CD14-positive monocyte (primary cell): ENCODE results near the gene NDUFS1. TPM values are rescaled to one million over a fixed set of nuclear protein-coding genes. Genes with fewer than 3 reads are reported as not detected.
A peak's percentile ranks its signal among the peaks of the same experiment; 100 is the strongest.

Experiments used
- DNase-seq, 3 donors: peaks; one replicate each; pipeline ENCODE4 v3.0.0-alpha.2; 2011 to 2022
- H2AFZ ChIP-seq: 2 replicates; pipeline ENCODE4 v1.6.0; 2012; ENCODE audit warnings: mild to moderate bottlenecking, low read depth, low read length, inconsistent platforms; ENCODE audit not compliant: insufficient read depth, poor library complexity, severe bottlenecking
- H3K27ac ChIP-seq, 2 donors: 1 replicate in 1 of 2; 2 replicates in 1 of 2; pipeline ENCODE4 v1.5.1; 2012 to 2013; ENCODE audit warnings: low read length in 2 of 2, control low read depth in 1 of 2, inconsistent platforms in 1 of 2, low read depth in 1 of 2, mild to moderate bottlenecking in 1 of 2
- H3K27me3 ChIP-seq, 2 donors: one replicate each; pipeline versions ENCODE4 v1.6.0 to v1.6.1; 2011 to 2013; ENCODE audit warnings: low read length in 2 of 2; ENCODE audit not compliant: control insufficient read depth in 2 of 2, insufficient read depth in 2 of 2
- H3K36me3 ChIP-seq, 2 donors: replicated peaks in 1 of 2; 1 replicate in 1 of 2; 2 replicates in 1 of 2; pipeline versions ENCODE4 v1.5.1 to v1.6.1; 2012 to 2013; ENCODE audit warnings: low read length in 2 of 2, control low read depth in 1 of 2, inconsistent platforms in 1 of 2, mild to moderate bottlenecking in 1 of 2; ENCODE audit not compliant: insufficient read depth in 2 of 2, control insufficient read depth in 1 of 2
- H3K4me1 ChIP-seq, 2 donors: 1 replicate in 1 of 2; 2 replicates in 1 of 2; pipeline versions ENCODE4 v1.5.1 to v1.6.1; 2012 to 2013; ENCODE audit warnings: low read length in 2 of 2, control low read depth in 1 of 2, inconsistent platforms in 1 of 2, mild to moderate bottlenecking in 1 of 2, moderate library complexity in 1 of 2; ENCODE audit not compliant: insufficient read depth in 2 of 2, control insufficient read depth in 1 of 2
- H3K4me2 ChIP-seq: replicated peaks from 2 replicates; pipeline ENCODE3; 2012; ENCODE audit warnings: low read length, moderate library complexity, mild to moderate bottlenecking; ENCODE audit not compliant: poor library complexity, severe bottlenecking; ENCODE audit errors: extremely low read depth
- H3K4me3 ChIP-seq, 3 experiments: fragments of 200-600 bp in 1 of 3; sonication (generic) in 1 of 3; replicated peaks in 1 of 3; 1 replicate in 2 of 3; 2 replicates in 1 of 3; pipeline ENCODE4 v1.5.1; 2011 to 2013; ENCODE audit warnings: low read length in 3 of 3, mild to moderate bottlenecking in 3 of 3, control low read depth in 2 of 3, low read depth in 2 of 3, inconsistent platforms in 1 of 3, moderate library complexity in 1 of 3
- H3K79me2 ChIP-seq: 2 replicates; pipeline ENCODE4 v1.6.0; 2012; ENCODE audit warnings: mild to moderate bottlenecking, control low read depth, inconsistent platforms, low read length, moderate library complexity; ENCODE audit not compliant: insufficient read depth
- H3K9ac ChIP-seq: 2 replicates; pipeline ENCODE4 v1.6.0; 2017; ENCODE audit warnings: low read length, mild to moderate bottlenecking; ENCODE audit not compliant: insufficient read depth, poor library complexity, severe bottlenecking
- H3K9me3 ChIP-seq, 2 donors: replicated peaks in 1 of 2; 1 replicate in 1 of 2; 2 replicates in 1 of 2; pipeline versions ENCODE4 v1.5.1 to v1.6.1; 2012 to 2013; ENCODE audit warnings: low read length in 2 of 2, control low read depth in 1 of 2; ENCODE audit not compliant: control insufficient read depth in 1 of 2, insufficient read depth in 1 of 2
- H4K20me1 ChIP-seq: 2 replicates; pipeline ENCODE4 v1.6.0; 2012; ENCODE audit warnings: mild to moderate bottlenecking, low read length, control low read depth, moderate library complexity; ENCODE audit not compliant: insufficient read depth
- H3K27ac Mint-ChIP-seq, 7 donors: one replicate each; pipeline ENCODE4 v1.8.0; 2020; ENCODE audit warnings: mild to moderate bottlenecking in 7 of 7, mixed read lengths in 7 of 7, moderate library complexity in 6 of 7, inconsistent platforms in 2 of 7
- H3K27me3 Mint-ChIP-seq, 3 donors: one replicate each; pipeline ENCODE4 v1.8.0; 2021 to 2022; ENCODE audit warnings: low read depth in 3 of 3, mild to moderate bottlenecking in 3 of 3, mixed read lengths in 3 of 3, moderate library complexity in 3 of 3, inconsistent platforms in 1 of 3
- H3K36me3 Mint-ChIP-seq, 2 donors: one replicate each; pipeline ENCODE4 v1.8.0; 2020; ENCODE audit warnings: mixed read lengths in 2 of 2, inconsistent platforms in 1 of 2, mild to moderate bottlenecking in 1 of 2
- H3K4me1 Mint-ChIP-seq: one replicate; pipeline ENCODE4 v1.8.0; 2020; ENCODE audit warnings: mild to moderate bottlenecking, mixed read lengths
- H3K4me3 Mint-ChIP-seq, 2 donors: one replicate each; pipeline ENCODE4 v1.8.0; 2020; ENCODE audit warnings: mild to moderate bottlenecking in 2 of 2, mixed read lengths in 2 of 2, moderate library complexity in 1 of 2
- H3K9me3 Mint-ChIP-seq, 7 donors: one replicate each; pipeline ENCODE4 v1.8.0; 2020 to 2022; ENCODE audit warnings: mixed read lengths in 7 of 7, mild to moderate bottlenecking in 6 of 7, moderate library complexity in 6 of 7, inconsistent platforms in 2 of 7
- CTCF ChIP-seq: fragments of 200-600 bp; IDR thresholded peaks from one replicate; pipeline ENCODE4 v1.8.0; 2022; ENCODE audit warnings: antibody characterized with exemption, mild to moderate bottlenecking
- WGBS: methylation state at CpG from one replicate; pipeline ENCODE4 v1.1.5; 2013; ENCODE audit warnings: missing lambda C conversion rate; ENCODE audit not compliant: insufficient coverage; 5-methylcytosine and 5-hydroxymethylcytosine counted together
- intact Hi-C, 2 donors: fragments of 100-400 bp; cut with micrococcal nuclease; formaldehyde crosslinking; loops; one replicate each; pipeline versions ENCODE4 v1.15.0 to v1.15.1; 2023
- polyA plus RNA-seq, 3 donors: library from polyadenylated mRNA; depleted of rRNA in 1 of 3; unstranded in 2 of 3; stranded (reverse) in 1 of 3; fragments of 300-500 nt in 2 of 3; fragments of >200 nt in 1 of 3; fragmentation: Illumina TruSeq in 2 of 3; gene quantifications; 1 replicate in 2 of 3; 2 replicates in 1 of 3; pipeline ENCODE4 v1.2.3, GENCODE V29; 2012 to 2021

The NDUFS1 gene
- polyA plus RNA-seq, 3 donors = 22.8 to 43.9 (median 37.9) TPM

GRCh38 chr2:206116278-206116677, 43.0 kb downstream of the NDUFS1 start:
- TF ChIP-seq CTCF = no peak
- WGBS = 98% methylated on average over 12 of the region's 21 CpGs
- Mint-ChIP-seq H3K4me3 (no peak overlapping the region), H3K9me3 (peaks cover 0 to 15% (median 7%) of the 10 kb centered on the region in 7 donors), H3K4me1 (peaks cover 2% of the 10 kb centered on the region), H3K27ac (no peak overlapping the region), H3K36me3 (peaks cover 21 to 53% of the 10 kb centered on the region in 2 donors), H3K27me3 (no peaks in the 10 kb centered on the region)
- H3K27me3 ChIP-seq = no peaks in the 10 kb centered on the region
- H3K27ac ChIP-seq = no peak overlapping the region
- H2AFZ ChIP-seq = no peak overlapping the region
- H3K36me3 ChIP-seq = peaks cover 18 to 23% of the 10 kb centered on the region in 2 donors
- intact Hi-C loops = no loop called here
- no peaks in the 10 kb centered on the region for H4K20me1 ChIP-seq
- H3K4me3 ChIP-seq = no peak overlapping the region
- H3K79me2 ChIP-seq = no peaks in the 10 kb centered on the region
- no peak for DNase-seq
- H3K9ac ChIP-seq = no peak overlapping the region
- no peaks in the 10 kb centered on the region for H3K4me1 ChIP-seq
- no peak overlapping the region for H3K4me2 ChIP-seq
- H3K9me3 ChIP-seq = peaks cover 5 to 7% of the 10 kb centered on the region in 2 donors

- 100% methylated on average over 2 of the region's 3 CpGs for WGBS
- no peaks in the 10 kb centered on the region for H3K4me1 ChIP-seq
- no peaks in the 10 kb centered on the region for H4K20me1 ChIP-seq
- Mint-ChIP-seq H3K4me3 (no peak overlapping the region), H3K27me3 (no peaks in the 10 kb centered on the region), H3K9me3 (peaks cover 0 to 15% (median 7%) of the 10 kb centered on the region in 7 donors), H3K4me1 (peaks cover 2% of the 10 kb centered on the region), H3K36me3 (peaks cover 10 to 41% of the 10 kb centered on the region in 2 donors), H3K27ac (peak overlapping the region in 1 of 7 donors; percentile 43)
- no peak overlapping the region for H2AFZ ChIP-seq
- no peak overlapping the region for H3K9ac ChIP-seq
- H3K79me2 ChIP-seq = no peaks in the 10 kb centered on the region
- H3K36me3 ChIP-seq = peaks cover 11% of the 10 kb centered on the region in 2 donors
- TF ChIP-seq CTCF = no peak
- intact Hi-C loops = no loop called here
- no peaks in the 10 kb centered on the region for H3K27me3 ChIP-seq
- H3K27ac ChIP-seq = no peak overlapping the region
- H3K9me3 ChIP-seq = peaks cover 5 to 7% of the 10 kb centered on the region in 2 donors
- no peak for DNase-seq
- H3K4me2 ChIP-seq = no peak overlapping the region
- H3K4me3 ChIP-seq = no peak overlapping the region
Observed at GRCh38 chr2:206115026-206115578, 44.1 kb downstream of the NDUFS1 start.
